Activated naive CD8-positive, alpha-beta T cell treated with anti-CD3 and anti-CD28 coated beads, Interleukin-2, amount 50 U/mL, for 16 hours (primary cell): ENCODE results near the gene ABHD8.
A peak's percentile ranks its signal among the peaks of the same experiment; 100 is the strongest.

Experiments used
- DNase-seq: peaks from one replicate; pipeline ENCODE4 v3.0.0-alpha.2; 2020; ENCODE audit warnings: low read depth, low spot score

Gene ABHD8

DNA sequence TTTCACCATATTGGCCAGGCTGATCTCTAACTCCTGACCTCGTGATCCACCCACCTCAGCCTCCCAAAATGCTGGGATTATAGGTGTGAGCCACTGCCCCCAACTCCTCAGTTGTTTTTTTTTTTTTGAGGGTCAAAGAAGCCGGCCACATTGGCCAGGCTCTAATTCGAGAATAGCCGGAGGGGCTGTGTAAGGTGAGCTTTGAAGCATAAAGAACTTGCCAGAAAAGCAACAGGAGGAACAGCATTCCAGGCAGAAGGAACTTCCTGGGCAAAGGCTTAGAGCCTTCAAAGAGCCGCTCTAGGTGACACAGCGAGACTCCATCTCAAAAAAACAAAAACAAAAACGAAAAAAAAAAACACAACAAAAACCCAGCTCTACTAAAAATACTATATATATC, 37.2 kb downstream of the ABHD8 start:
- DNase-seq: no peak

DNA sequence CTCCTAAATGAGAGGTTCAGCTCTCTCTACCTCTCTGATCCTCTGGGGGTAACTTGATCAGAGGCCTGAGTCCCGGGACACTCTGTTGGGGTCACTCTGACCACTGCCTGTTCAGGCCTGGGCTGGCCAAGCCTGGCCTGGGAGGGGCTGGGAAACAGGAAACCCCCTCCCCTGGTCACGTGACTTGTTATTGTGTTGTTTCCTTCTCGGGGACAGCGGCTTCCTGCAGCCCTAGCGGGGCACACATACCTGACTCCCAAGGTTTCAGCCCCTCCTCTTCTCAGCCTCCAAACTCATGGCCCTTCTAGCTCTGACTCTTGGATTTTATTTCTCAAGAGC, 38.6 kb downstream of the ABHD8 start, which contains the start of gene USHBP1:
Gene USHBP1, minus strand, starts transcription at position 105 of the 339 bp plus-strand sequence. CDS start 446 bp downstream, outside the sequence.
- DNase-seq: no peak

DNA sequence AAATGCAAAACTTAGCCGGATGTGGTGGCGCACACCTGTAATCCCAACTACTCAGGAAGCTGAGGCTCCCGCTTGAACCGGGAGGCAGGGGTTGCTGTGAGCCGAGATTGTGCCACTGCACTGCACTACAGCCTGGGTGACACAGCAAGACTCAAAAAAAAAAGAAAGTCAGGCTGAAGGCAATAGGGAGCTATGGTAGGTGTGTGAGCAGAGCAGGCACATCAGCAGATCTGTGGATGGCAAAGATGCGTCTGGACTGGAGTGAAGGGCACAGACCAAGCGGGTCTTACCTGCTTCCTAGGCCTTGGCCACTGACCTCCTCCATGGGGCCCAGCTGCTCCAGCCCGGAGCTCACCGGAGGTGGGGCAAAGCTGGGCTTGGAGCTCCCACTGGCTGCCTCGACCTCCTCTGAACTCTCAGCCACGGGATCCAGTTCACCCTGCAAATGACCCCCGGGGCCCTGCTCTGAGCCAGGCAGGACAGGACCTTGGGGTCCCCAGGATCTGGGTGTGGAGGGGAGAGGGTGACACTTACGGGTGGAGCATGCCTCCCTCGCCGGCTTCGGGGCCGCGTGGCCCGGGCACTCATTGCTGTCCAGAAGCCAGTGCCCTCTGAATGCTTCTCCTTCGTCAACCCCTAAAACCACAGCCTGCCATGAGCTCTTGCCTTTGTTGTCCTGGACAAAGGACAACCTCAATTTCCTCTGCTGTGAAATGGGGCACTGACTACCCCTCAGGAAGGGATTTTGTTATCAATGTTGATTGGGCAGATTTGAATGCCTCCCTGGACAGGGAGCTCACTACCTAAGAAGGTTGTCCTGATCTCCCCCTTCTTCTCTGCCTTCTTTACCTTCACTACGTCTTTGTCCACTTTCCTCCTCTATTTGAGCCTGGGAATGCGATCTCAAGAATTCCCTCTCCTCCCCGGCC, 39.2 kb downstream of the ABHD8 start:
- no peak for DNase-seq

DNA sequence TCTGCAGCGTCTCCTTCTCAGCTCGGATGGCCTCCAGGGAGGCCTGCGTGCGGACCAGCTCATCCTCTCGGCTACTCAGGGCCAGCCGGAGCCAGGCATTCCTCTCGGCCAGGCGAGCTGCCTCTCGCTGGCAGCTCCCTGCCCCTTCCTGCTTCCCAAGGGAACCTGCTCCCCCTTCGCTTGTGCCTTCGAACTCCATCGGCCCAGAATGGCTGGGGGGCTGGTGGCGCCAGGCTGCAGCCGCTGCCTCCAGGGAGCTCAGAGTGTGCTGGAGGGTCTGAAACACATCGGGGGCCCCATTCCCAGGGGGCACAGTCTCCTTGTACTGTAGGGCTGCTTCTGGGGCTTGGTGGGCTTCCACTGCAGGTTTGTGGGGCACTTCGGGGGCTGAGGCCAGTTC, 40.7 kb downstream of the ABHD8 start:
- no peak for DNase-seq

DNA sequence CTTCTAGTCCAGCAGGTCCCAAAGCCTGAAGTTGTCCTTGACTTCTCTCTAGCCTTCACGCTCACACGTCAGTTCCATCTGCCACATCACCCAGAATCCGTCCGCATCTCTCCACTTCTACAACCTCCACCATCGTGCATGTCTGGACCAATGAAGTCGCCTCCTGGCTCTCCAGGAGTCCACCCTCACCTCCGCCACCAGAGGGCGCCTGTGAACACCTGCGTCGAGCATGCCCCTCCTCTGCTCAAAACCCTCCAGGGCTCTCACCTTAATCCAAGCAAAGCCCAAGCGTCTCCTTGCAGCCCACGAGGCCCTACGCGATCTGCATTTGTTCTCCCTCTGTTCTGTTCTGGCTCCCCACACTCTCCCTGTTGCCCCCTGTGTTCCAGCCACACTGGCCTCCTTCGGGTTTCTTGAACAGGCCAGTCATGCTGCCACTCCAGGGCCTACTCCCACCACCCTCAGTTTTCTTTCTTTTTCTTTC, 42.3 kb downstream of the ABHD8 start:
- peak; percentile 83 for DNase-seq

DNA sequence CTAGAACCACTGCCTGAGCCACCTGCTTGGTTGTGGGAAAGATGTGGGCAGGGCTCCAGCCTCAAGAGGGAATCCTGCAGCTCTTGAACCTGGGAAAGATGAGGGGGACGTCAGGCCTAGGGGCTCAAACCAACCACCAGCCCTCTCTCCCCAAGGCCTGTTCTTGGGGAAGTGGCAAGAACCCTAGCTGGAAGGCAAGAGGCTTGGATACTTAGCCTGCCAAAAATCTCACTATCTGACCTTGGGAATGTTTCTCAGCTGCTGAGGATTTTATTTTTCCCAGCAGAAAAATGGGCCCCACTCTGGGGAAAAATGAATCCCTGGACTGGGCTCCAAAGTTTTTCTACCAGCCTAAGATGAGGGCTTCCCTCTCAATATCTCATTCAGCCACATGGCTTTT, 43.3 kb downstream of the ABHD8 start:
- DNase-seq: no peak

DNA sequence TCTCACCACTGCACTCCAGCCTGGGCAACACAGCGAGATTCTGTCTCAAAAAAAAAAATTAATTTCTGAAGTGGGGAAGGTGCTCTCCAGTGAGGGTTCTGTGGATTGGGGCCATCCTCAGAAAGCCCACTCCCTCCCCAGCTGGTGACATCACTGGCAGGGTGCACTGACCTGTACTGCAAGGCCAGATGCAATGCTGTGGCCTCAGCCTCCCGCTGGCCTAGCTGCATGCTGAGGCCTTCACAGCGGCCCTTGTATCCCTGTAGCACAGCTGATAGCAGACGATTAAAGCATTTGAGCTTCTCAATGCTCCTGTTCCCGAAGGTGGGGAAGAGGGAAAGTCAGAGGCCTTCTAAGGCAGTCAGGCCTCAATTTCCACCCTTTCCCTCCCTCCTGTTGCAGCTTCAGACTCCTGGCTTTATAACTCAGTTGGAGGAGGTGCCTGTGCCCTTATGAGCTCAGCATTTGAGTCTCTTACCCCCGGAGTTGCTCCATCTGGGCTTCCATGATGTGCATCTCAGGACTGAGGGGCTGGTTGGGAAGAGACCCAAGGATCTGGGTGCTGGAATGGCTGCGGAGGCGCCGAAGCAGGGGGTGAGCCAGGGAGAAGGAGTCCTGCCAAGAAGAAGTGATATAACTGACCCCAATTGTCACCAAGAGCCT, 44.0 kb downstream of the ABHD8 start:
- no peak for DNase-seq

DNA sequence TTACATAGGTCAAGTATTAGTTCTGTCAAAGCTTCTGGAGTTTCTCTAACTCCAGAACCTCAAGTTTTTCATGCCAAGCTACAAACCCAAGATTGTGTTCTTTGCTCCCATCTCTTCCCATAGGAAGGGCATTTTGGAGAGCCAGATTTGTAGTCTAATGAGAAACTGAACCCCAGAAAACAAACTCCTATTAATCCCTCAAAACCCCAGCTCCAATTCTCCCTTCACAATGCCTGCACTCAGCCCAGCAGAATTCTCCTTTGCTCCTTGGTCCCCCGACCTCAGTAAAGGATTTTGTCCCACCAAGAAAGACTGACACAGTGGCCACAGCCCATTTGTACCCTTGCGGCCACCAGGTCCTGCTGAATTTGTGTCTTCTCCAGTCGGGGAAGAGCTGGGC, 47.1 kb downstream of the ABHD8 start:
- no peak for DNase-seq

DNA sequence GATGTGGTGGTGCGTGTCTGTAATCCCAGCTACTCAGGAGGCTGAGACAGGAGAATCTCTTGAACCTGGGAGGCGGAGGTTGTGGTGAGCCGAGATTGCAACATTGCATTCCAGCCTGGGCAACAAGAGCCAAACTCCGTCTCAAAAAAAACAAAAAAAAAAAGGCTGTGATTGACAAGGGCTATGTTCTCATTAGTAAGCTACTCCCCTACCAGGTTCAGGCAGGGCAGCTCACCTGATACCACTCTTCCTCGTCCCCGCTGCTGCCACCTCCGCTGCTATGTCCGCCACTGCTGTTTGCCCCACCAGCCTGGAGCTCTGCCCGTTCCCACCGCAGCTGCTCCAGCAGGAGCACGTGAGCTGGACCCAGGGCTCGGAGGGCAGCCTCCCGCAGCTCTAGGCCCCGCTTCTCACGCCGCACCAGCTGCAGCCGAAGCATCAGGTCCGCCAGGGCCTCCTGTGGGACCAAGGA, 48.0 kb downstream of the ABHD8 start:
- DNase-seq: no peak

DNA sequence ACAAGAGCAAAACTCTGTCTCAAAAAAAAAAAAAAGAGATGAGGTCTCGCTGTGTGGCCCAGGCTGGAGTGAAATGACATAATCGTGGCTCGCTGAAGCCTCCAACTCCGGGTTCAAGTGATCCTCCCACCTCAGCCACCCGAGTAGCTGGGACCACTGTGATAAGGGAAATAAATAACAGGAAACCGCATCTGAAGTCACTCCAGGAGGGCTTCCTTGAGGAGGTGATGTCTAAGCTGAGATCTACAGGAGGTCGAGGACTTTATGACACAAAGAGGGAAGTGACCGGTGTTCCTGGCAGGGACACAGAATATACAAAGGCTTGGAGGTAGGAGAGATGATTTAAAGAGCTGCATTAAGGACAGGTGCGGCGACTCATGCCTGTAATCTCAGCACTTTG, 48.6 kb downstream of the ABHD8 start:
- DNase-seq: no peak

DNA sequence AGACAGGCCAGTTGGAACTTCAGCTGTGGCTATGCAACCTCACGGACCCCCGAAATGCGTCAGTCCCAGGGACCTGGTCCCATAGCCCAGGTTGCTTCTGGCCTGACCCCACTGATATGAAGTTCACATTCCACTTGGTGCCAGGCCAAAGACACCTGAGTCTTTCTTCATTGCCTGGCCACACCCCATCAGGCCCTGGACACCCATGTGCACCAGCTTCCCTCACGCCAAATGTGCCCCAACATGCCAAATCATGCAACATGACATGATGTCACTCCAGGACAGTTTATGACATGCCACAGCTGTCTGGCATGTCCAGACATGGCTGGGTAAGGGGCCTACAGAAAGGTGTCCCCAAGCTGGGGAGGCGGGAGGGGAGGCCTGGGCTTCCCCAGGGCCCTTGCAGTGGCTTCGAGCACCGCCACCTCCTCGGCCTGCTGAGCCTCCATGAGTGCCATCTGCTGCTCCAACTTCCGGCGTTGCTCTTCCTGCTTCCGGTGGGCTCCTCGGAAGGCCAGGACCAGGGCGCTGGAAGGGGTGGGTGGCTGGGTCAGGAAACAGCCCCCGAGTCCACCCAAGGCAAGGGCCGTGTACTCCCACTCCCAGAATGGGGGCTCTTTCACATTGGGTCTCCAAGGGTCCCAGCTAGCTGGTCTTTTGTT, 53.2 kb downstream of the ABHD8 start:
- DNase-seq: no peak

DNA sequence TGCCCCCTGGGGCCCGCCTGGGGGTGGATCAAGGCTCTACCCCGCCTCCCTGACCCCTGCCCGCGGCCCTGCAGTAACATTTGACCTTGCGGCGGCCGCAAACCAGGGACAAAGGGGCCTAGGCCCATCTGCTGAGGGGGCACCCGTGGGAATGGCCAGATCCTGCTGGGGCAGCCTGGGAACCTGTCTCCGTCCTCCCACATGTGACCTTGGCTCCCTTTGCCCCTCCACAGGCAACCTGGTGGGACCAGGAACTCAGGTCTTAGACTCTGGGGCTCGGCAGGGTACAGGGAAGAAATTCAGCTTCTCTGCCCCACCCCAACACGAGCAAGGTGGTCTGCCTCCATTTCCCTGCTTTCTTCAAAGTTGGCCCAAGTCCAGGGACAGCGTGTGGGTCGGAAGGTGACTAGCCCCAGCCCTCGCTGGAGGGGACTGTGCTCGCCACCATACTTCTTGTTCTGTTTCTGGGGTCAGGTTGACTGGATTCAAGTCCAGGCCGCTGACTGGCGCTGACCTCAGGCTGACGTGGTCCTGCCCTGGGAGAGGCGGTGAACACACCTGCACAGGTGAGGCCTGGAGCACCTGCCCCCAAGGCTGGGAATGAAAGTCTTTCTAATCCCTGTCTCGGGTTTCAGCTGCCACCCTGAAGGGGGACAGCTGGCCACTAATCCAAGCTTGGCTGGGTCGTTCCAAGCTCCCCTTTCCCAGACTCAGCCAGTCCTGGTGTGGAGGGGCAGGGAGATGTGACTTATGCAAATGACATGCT, 55.0 kb downstream of the ABHD8 start:
- DNase-seq: no peak

DNA sequence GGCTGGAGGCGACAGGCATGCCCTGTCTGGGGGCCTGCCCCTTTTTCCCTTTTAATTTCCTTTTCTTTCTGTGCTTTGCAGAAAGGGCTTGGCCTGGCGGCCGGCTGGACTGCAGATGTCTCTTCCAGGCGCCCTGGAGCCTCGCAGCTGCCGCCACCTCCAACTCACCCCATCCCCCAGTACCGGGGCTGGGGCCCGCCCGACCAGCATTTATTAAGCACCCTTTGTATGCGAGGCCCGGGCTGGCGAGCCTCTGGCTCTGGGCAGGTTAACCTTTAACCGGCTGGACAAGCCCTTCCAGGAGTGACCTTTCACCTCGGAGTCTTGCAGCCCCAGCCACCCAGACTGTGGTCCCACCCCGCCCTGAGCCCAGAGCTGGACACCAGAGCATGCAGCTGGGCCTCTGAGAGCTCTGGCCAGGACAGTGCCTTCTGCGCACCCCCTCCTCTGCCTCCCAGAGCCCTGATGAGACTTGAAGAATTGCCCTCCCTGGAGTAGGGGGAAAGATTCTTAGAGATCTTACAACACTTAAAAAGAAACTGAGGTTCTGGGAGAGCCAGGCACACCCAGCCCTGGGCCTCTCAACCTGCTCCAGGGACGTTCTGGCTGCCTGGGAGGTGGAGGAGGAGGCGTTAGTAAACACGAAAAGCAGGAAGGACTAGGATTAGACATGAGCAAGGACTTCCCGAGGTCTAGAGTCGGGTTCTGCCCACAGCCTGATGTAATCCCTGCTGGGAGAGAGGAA, 56.4 kb downstream of the ABHD8 start:
- no peak for DNase-seq

DNA sequence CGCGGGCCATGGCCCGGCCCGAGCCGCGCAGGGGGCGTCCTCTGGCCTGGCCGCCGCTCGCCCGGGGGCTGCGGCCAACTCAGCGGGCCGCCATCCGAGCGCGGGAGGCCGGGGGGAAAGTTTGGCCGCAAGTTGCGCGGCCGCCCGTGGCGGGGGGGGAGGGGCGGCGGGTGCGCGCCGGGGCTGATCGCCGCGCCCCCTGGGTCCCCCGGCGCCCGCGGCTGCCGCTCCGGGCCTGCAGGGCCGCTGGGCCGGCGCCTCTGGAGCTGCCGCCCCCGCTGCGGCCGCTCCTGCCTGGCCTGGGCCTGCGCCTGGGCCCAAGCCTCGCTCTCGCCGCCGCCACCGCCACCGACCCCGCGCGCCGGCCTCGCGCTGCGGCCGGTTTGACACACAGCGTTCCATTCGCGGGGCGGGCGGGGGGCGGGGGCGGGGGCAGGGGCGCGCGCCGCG, 57.7 kb downstream of the ABHD8 start, which contains the start of gene NR2F6:
Gene NR2F6, minus strand, starts transcription at position 385 of the 450 bp plus-strand sequence. CDS start 699 bp downstream, outside the sequence.
- DNase-seq: no peak

DNA sequence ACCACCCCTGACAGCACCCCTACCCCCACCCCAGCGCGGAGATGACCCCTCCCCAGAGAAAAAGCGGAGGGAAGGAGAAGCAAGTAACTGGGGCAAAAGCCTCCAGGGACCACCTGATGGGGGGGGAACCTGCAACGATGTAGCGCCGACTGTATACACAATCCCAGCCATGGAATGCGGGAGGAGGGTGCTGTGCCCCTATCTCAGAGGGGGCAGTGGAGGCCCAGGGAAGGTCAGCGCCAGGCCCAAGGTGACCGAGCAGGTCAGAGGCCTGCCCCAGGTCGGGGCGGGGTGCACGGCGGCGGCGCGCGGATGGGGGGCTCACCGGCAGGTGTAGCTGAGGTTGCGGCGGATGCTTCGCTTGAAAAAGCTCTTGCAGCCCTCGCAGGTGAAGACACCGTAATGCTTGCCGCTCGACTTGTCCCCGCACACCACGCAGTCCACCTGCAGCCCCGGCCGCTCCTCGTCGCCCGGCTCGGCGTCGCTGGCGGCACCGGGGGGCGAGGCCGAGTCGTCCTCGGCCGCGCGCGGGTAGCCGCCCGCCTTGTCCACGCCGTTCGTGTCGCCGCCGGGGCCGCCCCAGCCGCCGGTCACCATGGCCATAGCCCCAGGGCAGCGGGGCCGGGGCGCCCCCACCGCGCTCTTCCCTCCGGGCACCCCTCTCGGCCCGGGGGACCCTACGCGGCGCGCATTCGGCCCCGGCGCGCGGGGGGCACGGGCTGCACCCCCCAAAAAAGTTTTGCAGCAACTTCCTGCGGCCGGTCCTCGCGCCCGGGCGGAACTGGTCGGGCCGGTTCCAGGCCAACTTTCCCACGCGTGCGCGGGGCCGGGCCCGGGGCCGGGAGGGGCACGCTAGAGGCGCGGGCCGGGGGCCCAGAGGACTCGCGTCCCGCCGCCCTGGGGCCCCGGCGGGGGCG, 58.3 kb downstream of the ABHD8 start:
- DNase-seq: no peak

DNA sequence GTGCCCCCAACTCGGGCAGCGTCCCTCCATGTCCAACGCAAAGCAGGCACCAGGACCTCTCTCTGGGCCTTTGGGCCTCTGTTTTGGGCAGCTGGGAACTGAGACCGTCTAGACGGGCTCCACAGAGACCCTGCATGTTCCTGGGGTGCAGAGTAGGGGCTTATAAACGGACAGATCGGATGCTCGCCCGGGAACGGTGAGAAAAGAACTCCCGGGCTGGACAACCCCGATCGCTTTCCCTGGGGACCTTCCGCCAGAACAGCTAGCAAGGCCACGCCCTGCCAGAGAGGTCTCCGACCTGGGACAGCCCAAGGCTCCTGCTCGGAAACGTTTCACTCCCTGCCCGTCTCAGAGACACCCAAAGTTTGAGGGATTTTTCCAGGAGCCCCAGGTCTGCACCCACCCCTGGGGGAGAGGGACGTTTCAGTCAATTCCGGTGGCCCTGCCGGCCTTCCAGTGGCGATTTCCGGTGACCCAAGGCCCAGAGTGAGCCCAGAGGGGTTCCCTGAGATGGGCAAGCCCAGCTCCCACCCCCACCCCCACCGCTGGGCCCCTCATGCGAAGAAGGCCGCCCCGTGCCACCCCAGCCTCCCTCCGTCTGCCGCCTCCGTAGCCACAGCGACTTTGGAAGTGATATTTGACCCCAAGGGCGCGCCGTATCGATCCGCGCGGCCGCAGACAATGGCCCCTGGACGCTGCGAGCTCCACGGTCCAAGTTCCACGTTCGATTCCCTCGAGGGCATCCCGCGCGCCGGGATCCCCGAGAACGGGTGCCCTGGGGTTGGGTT, 59.2 kb downstream of the ABHD8 start:
- DNase-seq: no peak

DNA sequence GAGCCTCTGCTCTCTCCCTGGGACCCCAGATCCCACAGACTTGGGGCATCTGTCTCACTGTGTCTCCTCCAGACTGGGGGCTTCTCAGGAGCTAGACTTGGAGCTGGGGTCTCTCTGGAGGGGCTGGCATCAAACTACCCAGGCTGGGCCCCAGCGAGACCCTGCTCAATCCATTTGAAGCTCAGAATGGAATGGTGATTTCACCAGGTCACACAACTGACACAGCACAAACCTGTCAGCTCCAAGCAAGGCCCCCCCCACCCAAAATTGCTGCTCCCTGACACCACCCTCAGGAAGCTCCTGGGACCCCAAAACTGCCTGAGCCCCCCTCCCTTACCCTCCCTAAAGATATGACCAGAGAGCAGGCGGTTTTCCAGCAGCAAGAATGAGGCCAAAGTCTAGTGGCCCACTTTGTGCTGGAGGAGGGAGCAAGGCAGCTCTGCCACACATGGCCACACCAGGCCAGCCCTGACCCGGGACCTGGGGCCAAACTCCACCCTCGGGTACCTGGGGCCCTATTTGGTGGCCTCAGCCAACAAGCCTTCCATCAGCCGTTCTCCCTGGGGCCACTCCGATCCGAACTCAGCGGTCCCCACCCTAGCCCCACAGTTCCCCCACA, 59.9 kb downstream of the ABHD8 start:
- DNase-seq: no peak
